Epithelial cell of proximal tubule (primary cell): Measurements from ENCODE around the gene SYT12. TPM values are rescaled to one million over a fixed set of nuclear protein-coding genes. Genes with fewer than 3 reads are reported as not detected.

ENCODE experiments used
- DNase-seq: peaks from one replicate; pipeline ENCODE4 v3.0.0-alpha.2; 2011; ENCODE audit warnings: low read depth
- H3K4me3 ChIP-seq: 2 replicates; pipeline ENCODE4 v1.5.1; 2011; ENCODE audit warnings: low read depth, mild to moderate bottlenecking, low read length
- total RNA-seq: library from RNA; depleted of rRNA; stranded (reverse); fragments of >200 nt; gene quantifications from 2 replicates; pipeline ENCODE4 v1.2.3, GENCODE V29; 2015
- TF ChIP-seq, protein P1 (sequence below): conservative IDR thresholded peaks from 2 replicates; pipeline ENCODE4 v1.5.1; 2012; ENCODE audit warnings: low read depth, mild to moderate bottlenecking, low read length

Gene SYT12
- total RNA-seq, 1 donor from 2014 or later, result 0.58 TPM

DNA sequence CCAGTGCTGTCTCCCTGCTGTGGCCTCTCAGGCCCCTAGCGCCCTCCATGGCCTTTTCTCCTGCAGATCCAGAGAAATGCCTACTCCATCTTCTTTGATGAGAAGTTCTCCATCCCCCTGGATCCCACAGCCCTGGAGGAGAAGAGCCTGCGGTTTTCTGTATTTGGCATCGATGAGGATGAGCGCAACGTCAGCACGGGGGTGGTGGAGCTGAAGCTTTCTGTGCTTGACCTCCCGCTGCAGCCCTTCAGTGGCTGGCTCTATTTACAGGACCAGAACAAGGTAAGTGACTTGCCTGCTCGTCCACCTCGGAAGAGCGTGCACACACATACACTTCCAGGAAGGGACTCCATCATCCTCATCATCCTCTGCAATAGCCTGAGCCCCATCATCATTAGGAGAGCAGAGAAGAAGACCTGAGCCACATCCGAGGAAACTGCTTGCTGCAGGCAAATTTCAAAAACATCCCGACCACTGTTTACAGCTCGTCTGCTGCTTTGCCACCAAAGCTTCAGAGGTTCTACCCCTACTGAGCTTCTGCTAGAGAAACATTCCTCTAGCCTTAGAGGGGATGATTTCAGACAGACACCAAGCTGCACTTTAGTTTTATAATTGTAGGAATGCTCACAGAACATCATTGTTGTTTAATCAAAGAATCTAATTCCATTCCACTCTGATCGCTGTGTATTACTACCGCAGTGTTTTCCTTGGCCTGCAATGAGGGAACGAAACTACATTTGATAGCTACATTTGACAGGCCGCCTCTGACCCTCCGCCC, 20.8 kb downstream of the SYT12 start:
- TF ChIP-seq, protein P1, sequence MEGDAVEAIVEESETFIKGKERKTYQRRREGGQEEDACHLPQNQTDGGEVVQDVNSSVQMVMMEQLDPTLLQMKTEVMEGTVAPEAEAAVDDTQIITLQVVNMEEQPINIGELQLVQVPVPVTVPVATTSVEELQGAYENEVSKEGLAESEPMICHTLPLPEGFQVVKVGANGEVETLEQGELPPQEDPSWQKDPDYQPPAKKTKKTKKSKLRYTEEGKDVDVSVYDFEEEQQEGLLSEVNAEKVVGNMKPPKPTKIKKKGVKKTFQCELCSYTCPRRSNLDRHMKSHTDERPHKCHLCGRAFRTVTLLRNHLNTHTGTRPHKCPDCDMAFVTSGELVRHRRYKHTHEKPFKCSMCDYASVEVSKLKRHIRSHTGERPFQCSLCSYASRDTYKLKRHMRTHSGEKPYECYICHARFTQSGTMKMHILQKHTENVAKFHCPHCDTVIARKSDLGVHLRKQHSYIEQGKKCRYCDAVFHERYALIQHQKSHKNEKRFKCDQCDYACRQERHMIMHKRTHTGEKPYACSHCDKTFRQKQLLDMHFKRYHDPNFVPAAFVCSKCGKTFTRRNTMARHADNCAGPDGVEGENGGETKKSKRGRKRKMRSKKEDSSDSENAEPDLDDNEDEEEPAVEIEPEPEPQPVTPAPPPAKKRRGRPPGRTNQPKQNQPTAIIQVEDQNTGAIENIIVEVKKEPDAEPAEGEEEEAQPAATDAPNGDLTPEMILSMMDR, result no peak
- no peak for DNase-seq
- no peak overlapping the region for H3K4me3 ChIP-seq

DNA sequence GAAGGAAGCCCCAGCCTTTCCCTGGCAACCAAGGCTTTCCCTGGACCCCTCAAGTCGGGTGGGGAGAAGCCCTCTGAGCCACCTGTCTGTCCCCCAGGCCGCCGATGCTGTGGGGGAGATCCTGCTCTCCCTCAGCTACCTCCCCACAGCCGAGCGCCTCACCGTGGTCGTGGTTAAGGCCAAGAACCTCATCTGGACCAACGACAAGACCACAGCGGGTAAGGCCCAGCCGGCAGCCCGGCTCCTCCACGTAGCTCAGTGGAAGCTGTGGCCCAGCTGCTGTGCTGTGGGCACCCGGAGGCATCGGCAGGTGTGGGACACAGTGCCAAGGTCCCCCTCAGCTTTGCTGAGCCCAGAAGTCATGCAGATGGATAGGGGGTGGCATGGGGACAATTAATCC, 21.6 kb downstream of the SYT12 start:
- TF ChIP-seq, protein P1, result no peak
- no peak for DNase-seq
- H3K4me3 ChIP-seq, result no peak overlapping the region

- no peak overlapping the region for H3K4me3 ChIP-seq
- TF ChIP-seq, protein P1, result no peak
- DNase-seq, result no peak
Measured at GRCh38 chr11:67045314-67045713, 22.4 kb downstream of the SYT12 start.

DNA sequence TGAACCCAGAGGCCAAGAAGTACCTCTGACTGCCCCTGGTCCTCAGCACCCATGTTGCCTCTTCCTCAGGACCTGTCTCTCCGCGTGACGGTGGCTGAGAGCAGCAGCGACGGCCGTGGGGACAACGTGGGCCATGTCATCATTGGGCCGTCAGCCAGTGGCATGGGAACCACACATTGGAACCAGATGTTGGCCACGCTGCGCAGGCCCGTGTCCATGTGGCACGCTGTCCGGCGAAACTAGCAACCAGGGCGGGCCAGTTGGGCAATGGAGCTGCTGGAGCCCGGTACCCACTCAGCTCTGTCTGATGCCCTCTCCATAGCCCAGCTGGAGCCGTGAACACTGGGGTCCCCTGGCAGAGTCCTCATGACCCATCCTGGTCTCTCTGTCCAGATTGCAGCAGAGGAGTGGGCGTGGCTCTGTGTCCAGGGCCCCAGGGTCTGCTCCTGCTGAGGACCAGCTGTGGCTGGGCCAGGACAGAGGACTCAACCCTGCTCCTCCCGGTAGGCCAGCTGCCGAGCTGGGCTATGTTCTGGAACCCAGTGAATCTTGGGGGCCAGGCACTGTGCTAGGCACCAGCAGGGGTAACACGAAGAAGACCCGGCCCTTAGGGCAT, 25.7 kb downstream of the SYT12 start:
- TF ChIP-seq, protein P1, result no peak
- no peak for DNase-seq
- H3K4me3 ChIP-seq, result no peak overlapping the region

DNA sequence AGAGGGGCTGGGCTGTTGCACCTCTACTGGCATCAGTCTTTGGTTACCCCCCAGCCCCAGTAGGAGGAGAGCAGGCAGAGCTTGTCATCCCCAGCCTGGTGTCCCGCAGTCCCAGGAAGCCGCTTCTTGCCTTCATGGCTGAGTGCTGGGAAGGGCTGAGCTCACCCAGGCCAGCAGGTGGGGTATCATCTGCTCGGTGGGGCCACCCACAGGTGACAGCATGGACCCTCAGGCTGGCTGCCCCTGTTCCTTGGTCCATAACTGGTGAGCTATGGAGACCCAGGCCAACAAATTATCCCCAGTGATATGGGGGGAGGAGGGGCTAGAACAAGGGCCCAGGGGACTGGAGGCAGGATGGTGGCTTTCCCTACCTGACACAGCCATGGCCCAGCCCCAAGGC, 27.2 kb downstream of the SYT12 start:
- no peak for DNase-seq
- TF ChIP-seq, protein P1, result peak; percentile 12
- H3K4me3 ChIP-seq, result no peak overlapping the region

DNA sequence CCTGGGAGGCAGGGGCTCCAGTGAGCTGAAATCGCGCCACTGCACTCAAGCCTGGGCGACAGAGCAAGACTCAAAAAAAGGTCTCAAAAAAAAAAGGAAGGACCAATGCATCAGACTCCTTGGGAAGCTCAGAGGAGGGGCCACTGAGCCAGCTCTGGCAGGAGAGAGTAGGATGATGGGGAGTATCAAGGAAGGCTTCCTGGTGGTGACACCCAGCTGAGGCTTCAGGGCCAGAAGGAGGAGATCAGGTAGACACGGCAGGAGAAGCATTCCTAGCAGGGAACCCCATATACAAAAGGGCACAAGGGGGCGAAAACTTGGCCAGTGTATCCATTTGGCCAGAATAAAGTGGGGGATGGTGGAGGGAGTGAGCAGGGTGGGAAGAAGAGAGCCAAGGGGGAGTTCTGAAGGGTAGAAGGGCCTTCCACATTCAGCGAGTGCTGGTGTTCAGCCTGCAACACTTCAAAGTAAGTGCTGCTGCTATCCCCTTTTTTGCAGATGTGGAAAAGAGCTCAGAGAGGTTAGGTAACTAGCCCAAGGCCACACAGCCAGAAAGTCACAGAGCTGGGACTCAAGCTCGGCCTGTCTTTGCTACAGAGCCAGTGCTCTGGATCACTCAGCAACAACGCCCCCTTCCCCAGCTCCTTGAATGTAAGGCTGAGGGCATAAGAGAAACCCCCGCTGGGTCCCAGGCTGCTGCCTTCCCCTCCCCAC, 28.4 kb downstream of the SYT12 start:
- DNase-seq, result no peak
- TF ChIP-seq, protein P1, result no peak
- H3K4me3 ChIP-seq, result no peak overlapping the region
